GM12878 (cell line): ENCODE data around the gene COL6A3. TPM values are rescaled to one million over a fixed set of nuclear protein-coding genes. Genes with fewer than 3 reads are reported as not detected.

Experiments
- ATAC-seq: fragments of 200-7000 bp; cut with Tn5 transposase; 3 replicates; pipeline ENCODE4 v1.9.1; 2020; ENCODE audit warnings: mild to moderate bottlenecking, moderate library complexity
- BruUV-seq: library from RNA; stranded (reverse); fragments of 400-500 nt; replicated peaks from 2 replicates; lab custom pipeline; 2021; lab: Mats Ljungman, UMichigan
- CTCF ChIA-PET: fragments of 300-600 bp; sonication (Branson Sonifier 250); formaldehyde crosslinking; extraction: SDS; loops from one replicate; lab custom pipeline; 2021; ENCODE audit warnings: inconsistent platforms; lab: Yijun Ruan, JAX
- POLR2A ChIA-PET: fragments of 350-600 bp; formaldehyde crosslinking; extraction: SDS; loops from one replicate; lab custom pipeline; 2021; ENCODE audit warnings: inconsistent platforms; lab: Charles Lee
- RAD21 ChIA-PET: fragments of 300-600 bp; sonication (Branson Sonifier 250); formaldehyde crosslinking; loops from one replicate; lab custom pipeline; 2023; ENCODE audit warnings: antibody characterized with exemption; ENCODE audit not compliant: unreplicated experiment; lab: Charles Lee
- SMC1A ChIA-PET: fragments of 300-600 bp; sonication (Branson Sonifier 250); formaldehyde crosslinking; loops from one replicate; lab custom pipeline; 2023; ENCODE audit not compliant: unreplicated experiment, uncharacterized antibody; lab: Charles Lee
- DNase-seq: peaks from one replicate; pipeline ENCODE4 v3.0.0-alpha.2; 2011; ENCODE audit warnings: low read depth, low spot score
- FAIRE-seq: peaks from 3 replicates; lab custom pipeline; 2011; peaks lifted over from hg19 to GRCh38; lab: Jason Lieb, UNC
- H2AFZ ChIP-seq: 2 replicates; pipeline ENCODE4 v1.6.0; 2011; ENCODE audit warnings: low read depth, low read length, control low read depth; ENCODE audit not compliant: control insufficient read depth
- H3K27ac ChIP-seq: 2 replicates; pipeline ENCODE4 v1.5.1; 2011; ENCODE audit warnings: control low read depth; ENCODE audit not compliant: control insufficient read depth, insufficient read depth
- H3K27me3 ChIP-seq, 2 experiments: replicated peaks in 1 of 2; 2 replicates each; pipeline versions ENCODE4 v1.6.0 to v1.6.1; 2011; ENCODE audit warnings: low read length in 1 of 2; ENCODE audit not compliant: control insufficient read depth in 2 of 2, insufficient read depth in 2 of 2
- H3K36me3 ChIP-seq, 2 experiments: 2 replicates each; pipeline ENCODE4 v1.5.1; 2011; ENCODE audit warnings: low read length in 1 of 2; ENCODE audit not compliant: control insufficient read depth in 2 of 2, insufficient read depth in 2 of 2
- H3K4me1 ChIP-seq: 2 replicates; pipeline ENCODE4 v1.6.1; 2011; ENCODE audit warnings: mild to moderate bottlenecking, low read length, moderate library complexity, mixed read lengths; ENCODE audit not compliant: control insufficient read depth, insufficient read depth
- H3K4me2 ChIP-seq: 2 replicates; pipeline ENCODE4 v1.6.0; 2011; ENCODE audit warnings: control low read depth; ENCODE audit not compliant: control insufficient read depth, insufficient read depth
- H3K4me3 ChIP-seq: fragments of 200-600 bp; sonication (generic); 2 replicates; pipeline ENCODE4 v1.5.1; 2016
- H3K79me2 ChIP-seq: 2 replicates; pipeline ENCODE4 v1.6.0; 2011; ENCODE audit warnings: low read length; ENCODE audit not compliant: control insufficient read depth, insufficient read depth
- H3K9ac ChIP-seq: 2 replicates; pipeline ENCODE4 v1.8.0; 2011; ENCODE audit warnings: low read length, control low read depth, mixed read lengths; ENCODE audit not compliant: control insufficient read depth, insufficient read depth
- H3K9me3 ChIP-seq: replicated peaks from 3 replicates; pipeline ENCODE4 v1.5.1; 2011; ENCODE audit warnings: mild to moderate bottlenecking, low read length; ENCODE audit not compliant: control insufficient read depth, insufficient read depth
- H4K20me1 ChIP-seq: 2 replicates; pipeline ENCODE4 v1.6.0; 2011; ENCODE audit not compliant: control insufficient read depth, insufficient read depth
- ASH2L ChIP-seq: fragments of 300-600, 200-600 bp; sonication (generic); IDR thresholded peaks from 2 replicates; pipeline ENCODE4 v1.6.1; 2017; ENCODE audit warnings: low read depth, mild to moderate bottlenecking, borderline replicate concordance
- BMI1 ChIP-seq: fragments of 450-650 bp; IDR thresholded peaks from 2 replicates; pipeline ENCODE4 v1.6.1; 2016; ENCODE audit warnings: mild to moderate bottlenecking, moderate library complexity, borderline replicate concordance
- BRCA1 ChIP-seq: IDR thresholded peaks from 2 replicates; pipeline ENCODE4 v1.6.1; 2011; ENCODE audit warnings: low read depth, low read length, improper control_type of control experiment
- CREB1 ChIP-seq: IDR thresholded peaks from 2 replicates; pipeline ENCODE4 v1.6.1; 2012; ENCODE audit warnings: low read depth, mild to moderate bottlenecking, inconsistent platforms
- EED ChIP-seq: sonication (generic); IDR thresholded peaks from 2 replicates; pipeline ENCODE4 v1.6.1; 2016; ENCODE audit warnings: antibody characterized with exemption, low read depth
- IRF5 ChIP-seq: fragments of 450-650 bp; IDR thresholded peaks from 2 replicates; pipeline ENCODE4 v1.6.1; 2017; ENCODE audit warnings: borderline replicate concordance
- NFXL1 ChIP-seq: fragments of 450-650 bp; IDR thresholded peaks from 2 replicates; pipeline ENCODE4 v1.6.1; 2017; ENCODE audit warnings: antibody characterized with exemption, mild to moderate bottlenecking, borderline replicate concordance
- NR2C1 ChIP-seq: fragments of 450-650 bp; IDR thresholded peaks from 2 replicates; pipeline ENCODE4 v1.6.1; 2017; ENCODE audit warnings: antibody characterized with exemption, mild to moderate bottlenecking, moderate library complexity
- RUNX3 ChIP-seq: IDR thresholded peaks from 2 replicates; pipeline ENCODE4 v1.6.1; 2012; ENCODE audit warnings: low read length, inconsistent platforms
- SIN3A ChIP-seq: IDR thresholded peaks from 2 replicates; pipeline ENCODE4 v1.6.1; 2012; ENCODE audit warnings: low read depth, low read length, improper control_type of control experiment
- SMAD5 ChIP-seq: IDR thresholded peaks from 2 replicates; pipeline ENCODE4 v1.6.1; 2016; ENCODE audit warnings: antibody characterized with exemption, low read depth
- SMC3 ChIP-seq: IDR thresholded peaks from 2 replicates; pipeline ENCODE4 v1.6.1; 2011; ENCODE audit warnings: low read length, improper control_type of control experiment, borderline replicate concordance
- TARDBP ChIP-seq: IDR thresholded peaks from 2 replicates; pipeline ENCODE4 v1.6.1; 2016; ENCODE audit warnings: borderline replicate concordance
- TBL1XR1 ChIP-seq: IDR thresholded peaks from 2 replicates; pipeline ENCODE4 v1.6.1; 2012; ENCODE audit warnings: low read depth, low read length, improper control_type of control experiment
- TCF12 ChIP-seq: IDR thresholded peaks from 2 replicates; pipeline ENCODE4 v1.6.1; 2011; ENCODE audit warnings: low read depth, mild to moderate bottlenecking, low read length
- TCF7 ChIP-seq: IDR thresholded peaks from 2 replicates; pipeline ENCODE4 v1.6.1; 2014; ENCODE audit warnings: antibody characterized with exemption, borderline replicate concordance
- ZNF217 ChIP-seq: fragments of 450-650 bp; IDR thresholded peaks from 2 replicates; pipeline ENCODE4 v1.6.1; 2017; ENCODE audit warnings: antibody characterized with exemption, mild to moderate bottlenecking
- ZNF274 ChIP-seq: IDR thresholded peaks from one replicate; pipeline ENCODE4 v1.8.0; 2011; ENCODE audit not compliant: insufficient read length, insufficient read depth
- ZNF592 ChIP-seq: fragments of 450-650 bp; IDR thresholded peaks from 2 replicates; pipeline ENCODE4 v1.6.1; 2017; ENCODE audit warnings: mild to moderate bottlenecking, moderate library complexity
- WGBS: methylation state at CpG from one replicate; pipeline ENCODE4 v1.1.6; 2016; ENCODE audit warnings: low lambda C conversion rate; ENCODE audit not compliant: insufficient replicate concordance, insufficient coverage; ENCODE audit errors: missing lambda C conversion rate; 5-methylcytosine and 5-hydroxymethylcytosine counted together
- in situ Hi-C: fragments of 300-500 bp; cut with MboI; formaldehyde crosslinking; loops from 9 replicates; pipeline ENCODE4 v1.14.3; 2018; ENCODE audit warnings: mixed read lengths
- intact Hi-C: fragments of 100-400 bp; cut with micrococcal nuclease; formaldehyde crosslinking; loops from one replicate; pipeline ENCODE4 v1.14.2; 2022; ENCODE audit not compliant: unreplicated experiment
- polyA plus RNA-seq, 11 experiments: library from polyadenylated mRNA; depleted of rRNA in 4 of 11; unstranded in 6 of 11; stranded (reverse) in 5 of 11; fragments of >200 nt; fragmentation: Nextera tagmentation in 4 of 11; fragmentation: Illumina TruSeq in 1 of 11; extraction: Ambion mirVana in 4 of 11; extraction: Trizol in 1 of 11; gene quantifications; 1 replicate in 1 of 11; 2 replicates in 10 of 11; pipeline versions ENCODE4 v1.2.1 to v1.2.3, GENCODE V29; 2011 to 2016; ENCODE audit warnings: inconsistent platforms in 2 of 11, missing spikeins in 2 of 11, low read depth in 1 of 11
- total RNA-seq, 4 experiments: library from RNA; depleted of rRNA in 3 of 4; stranded (reverse); fragments of >200 nt in 3 of 4; fragmentation: Illumina TruSeq in 1 of 4; extraction: Trizol in 1 of 4; gene quantifications; 2 replicates each; pipeline versions ENCODE4 v1.2.1 to v1.2.3, GENCODE V29; 2013 to 2021

The COL6A3 gene
- total and polyA plus RNA-seq, 10 of the 15 experiments (the other 5 are each of a cell fraction or from before 2014, with no cell fraction given) = 0.01 to 0.51 (median 0.09) TPM; not detected in 4

GRCh38 chr2:237276716-237277490, 137.1 kb downstream of the COL6A3 start:
- Histone ChIP-seq H3K9ac (no peak overlapping the region), H3K27me3 (no peaks in the 10 kb centered on the region; a peak in 1 of 4 replicates), H3K9me3 (no peaks in the 10 kb centered on the region), H3K79me2 (no peaks in the 10 kb centered on the region), H2AFZ (no peak overlapping the region), H3K4me1 (no peaks in the 10 kb centered on the region), H3K27ac (no peak overlapping the region), H3K36me3 (no peaks in the 10 kb centered on the region), H3K4me3 (no peak overlapping the region), H4K20me1 (no peaks in the 10 kb centered on the region; the same call in 1 of the 2 replicates), H3K4me2 (no peak overlapping the region)
- CTCF ChIA-PET = no interaction called here
- BruUV-seq = no TSS peak
- SMC1A ChIA-PET = no interaction called here
- intact Hi-C loops (no loop called here), in situ Hi-C loops (no loop called here)
- POLR2A ChIA-PET = no interaction called here
- TF ChIP-seq SIN3A (no peak), RUNX3 (no peak), ZNF592 (no peak), BRCA1 (no peak), TBL1XR1 (no peak), EED (no peak), TCF12 (no peak), BMI1 (no peak), TCF7 (no peak), NFXL1 (no peak), NR2C1 (no peak), CREB1 (no peak), ASH2L (no peak), IRF5 (no peak), SMC3 (no peak), ZNF274 (no peak), ZNF217 (no peak), TARDBP (no peak), SMAD5 (no peak)
- RAD21 ChIA-PET = no interaction called here
- FAIRE-seq (no peak), DNase-seq (no peak), ATAC-seq (no peak)
- WGBS = 37% methylated on average over 8 of the region's 8 CpGs
